Stimulated activated naive CD4-positive, alpha-beta T cell (primary cell): ENCODE results near the gene PGAP3.
"Not testable (repeated sequence)": the region's sequence is repeated elsewhere in the genome, so short reads cannot be mapped to it uniquely, and the experiment has no call there.

ENCODE experiments used
- DNase-seq, 6 experiments: peaks; one replicate each; lab custom pipeline; 2025; lab: John Stamatoyannopoulos, UW

Gene PGAP3, protein sequence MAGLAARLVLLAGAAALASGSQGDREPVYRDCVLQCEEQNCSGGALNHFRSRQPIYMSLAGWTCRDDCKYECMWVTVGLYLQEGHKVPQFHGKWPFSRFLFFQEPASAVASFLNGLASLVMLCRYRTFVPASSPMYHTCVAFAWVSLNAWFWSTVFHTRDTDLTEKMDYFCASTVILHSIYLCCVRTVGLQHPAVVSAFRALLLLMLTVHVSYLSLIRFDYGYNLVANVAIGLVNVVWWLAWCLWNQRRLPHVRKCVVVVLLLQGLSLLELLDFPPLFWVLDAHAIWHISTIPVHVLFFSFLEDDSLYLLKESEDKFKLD

DNA sequence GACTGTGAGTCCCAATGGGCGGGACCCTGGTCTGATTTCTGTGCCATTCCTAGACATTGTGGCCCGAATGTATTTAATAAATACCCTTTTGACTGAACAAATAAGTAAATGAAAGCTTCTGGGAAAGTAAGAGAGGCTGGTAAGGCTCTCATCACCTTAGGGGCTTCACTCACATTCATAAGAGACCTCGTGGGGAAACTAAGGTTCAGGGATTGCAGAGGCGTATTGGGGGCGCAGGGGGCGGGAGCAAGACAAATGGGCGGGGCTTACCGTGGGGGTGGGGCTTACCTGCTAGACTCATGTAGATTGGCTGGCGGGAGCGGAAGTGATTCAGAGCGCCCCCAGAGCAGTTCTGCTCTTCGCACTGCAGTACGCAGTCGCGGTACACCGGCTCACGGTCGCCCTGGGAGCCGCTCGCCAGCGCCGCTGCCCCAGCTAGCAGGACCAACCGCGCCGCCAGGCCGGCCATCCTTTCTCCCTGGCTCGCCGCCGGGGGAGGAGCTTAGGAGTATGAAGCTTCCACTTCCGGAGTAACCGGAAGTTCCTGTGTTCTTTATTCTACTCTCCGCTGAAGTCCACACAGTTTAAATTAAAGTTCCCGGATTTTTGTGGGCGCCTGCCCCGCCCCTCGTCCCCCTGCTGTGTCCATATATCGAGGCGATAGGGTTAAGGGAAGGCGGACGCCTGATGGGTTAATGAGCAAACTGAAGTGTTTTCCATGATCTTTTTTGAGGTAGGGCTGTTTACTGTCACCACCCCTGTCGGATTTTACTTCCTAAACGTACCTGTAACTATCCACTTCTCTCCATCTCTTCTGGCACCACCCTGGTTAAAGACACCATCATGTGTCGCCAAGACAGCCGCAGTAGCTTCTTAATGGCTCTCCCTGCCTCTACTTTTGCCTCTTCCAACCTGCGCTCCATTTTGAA, at the start of gene PGAP3:
TSS of gene PGAP3 (minus strand) at position 512 of the 929 bp plus-strand sequence. CDS start at position 469, 43 bp downstream.
- DNase-seq = peak; percentile 67 to 93 (median 85)

DNA sequence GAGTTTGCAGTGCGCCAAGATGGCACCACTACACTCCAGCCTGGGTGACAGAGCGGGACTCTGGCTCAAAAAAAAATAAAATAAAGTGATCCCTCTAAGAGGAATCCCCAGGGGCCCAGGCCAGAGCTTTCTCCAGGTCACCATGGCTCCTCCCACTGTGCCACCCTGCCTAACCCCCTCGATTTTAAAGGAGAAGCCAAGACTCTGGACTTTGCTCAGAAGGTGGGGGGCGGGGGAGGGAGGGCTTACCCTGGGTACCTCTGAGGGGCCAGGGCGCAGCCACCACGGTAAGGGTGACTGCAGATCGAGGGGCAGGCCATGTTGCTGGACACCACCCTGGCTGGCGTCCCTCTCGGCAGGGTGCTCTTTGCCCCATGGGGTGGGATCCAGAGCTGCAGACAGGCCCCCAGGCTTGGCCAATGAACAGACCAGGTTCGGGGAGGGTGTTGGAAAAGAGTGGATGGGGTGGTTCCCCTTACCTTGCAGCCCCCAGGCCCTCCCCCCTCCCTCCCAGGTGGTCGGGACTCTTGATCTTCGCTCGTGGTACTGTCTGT, 49.4 kb upstream of the PGAP3 start:
- no peak for DNase-seq

DNA sequence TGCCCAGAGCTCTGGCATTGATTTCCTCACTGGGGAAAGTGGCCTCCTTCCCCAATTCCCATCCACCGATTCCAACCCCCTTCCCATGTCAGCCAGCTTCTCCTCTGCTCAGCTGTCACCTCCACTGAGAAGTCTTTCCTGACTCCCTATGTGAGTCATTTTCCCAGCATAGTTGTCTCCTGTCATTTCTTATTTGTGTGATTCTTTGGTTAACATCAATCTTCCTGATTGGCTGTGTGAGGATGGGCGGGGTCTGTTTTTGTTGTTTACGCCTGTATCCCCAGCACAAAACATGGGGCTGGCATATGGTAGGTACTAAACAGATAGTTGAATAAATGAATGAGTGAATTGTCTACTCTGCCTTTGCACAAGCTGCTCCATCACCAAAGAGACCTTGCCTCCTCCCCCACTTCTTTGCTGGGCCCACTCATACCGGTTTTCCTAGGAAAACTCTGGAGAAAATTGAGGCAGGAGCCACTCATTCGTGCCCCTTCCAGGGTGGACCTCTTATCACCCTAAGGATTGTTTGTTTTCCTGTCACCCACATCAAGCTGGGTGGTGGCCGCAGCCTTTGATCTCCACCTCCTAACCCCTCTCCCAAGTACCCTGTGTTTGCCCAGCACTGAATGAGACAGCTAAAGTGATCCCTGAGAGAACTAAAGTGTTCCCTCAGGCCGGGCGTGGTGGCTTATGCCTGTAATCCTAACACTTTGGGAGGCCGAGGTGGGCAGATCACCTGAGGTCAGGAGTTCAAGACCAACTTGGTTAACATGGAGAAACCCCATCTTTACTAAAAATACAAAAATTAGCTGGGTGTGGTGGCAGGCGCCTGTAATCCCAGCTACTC, 48.7 kb upstream of the PGAP3 start:
- no peak for DNase-seq

DNA sequence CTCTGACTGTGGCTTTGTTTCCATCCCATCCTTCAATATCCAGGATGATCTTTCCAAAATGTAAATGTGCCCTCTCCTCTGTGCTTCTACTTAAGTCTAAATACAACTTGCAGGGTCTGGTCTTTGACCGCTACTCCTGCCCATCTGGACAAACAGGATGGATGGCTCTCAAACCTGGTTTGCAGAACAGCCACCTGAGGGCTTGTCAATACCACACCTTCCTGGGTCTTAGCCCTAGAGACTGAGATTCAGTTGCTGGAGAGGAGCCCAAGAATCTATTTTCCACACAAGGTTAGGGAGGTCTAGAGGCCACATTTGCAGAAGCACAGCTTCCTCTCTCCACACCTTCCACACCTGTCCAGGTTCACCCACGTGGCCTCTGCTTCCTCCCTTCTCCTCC, 48.0 kb upstream of the PGAP3 start:
- no peak for DNase-seq

DNA sequence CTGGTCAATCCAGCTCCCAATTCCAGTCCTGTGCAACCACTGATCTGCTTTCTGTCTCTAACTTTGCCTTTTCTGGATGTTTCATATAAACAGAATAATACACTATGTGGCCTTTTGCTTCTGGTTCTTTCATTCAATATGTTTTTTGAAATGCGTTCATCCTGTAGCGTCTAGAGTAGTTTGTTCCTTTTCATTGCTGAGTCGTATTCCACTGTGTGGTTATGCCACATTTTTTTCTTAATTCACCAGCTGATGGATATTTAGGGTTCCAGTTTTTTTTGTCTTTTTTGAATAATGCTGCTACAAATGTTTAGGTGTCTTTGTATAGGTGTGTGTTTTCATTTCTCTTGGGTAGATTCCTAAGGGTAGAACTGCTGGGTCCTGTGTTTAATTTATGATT, 44.7 kb upstream of the PGAP3 start:
- DNase-seq = no peak

DNA sequence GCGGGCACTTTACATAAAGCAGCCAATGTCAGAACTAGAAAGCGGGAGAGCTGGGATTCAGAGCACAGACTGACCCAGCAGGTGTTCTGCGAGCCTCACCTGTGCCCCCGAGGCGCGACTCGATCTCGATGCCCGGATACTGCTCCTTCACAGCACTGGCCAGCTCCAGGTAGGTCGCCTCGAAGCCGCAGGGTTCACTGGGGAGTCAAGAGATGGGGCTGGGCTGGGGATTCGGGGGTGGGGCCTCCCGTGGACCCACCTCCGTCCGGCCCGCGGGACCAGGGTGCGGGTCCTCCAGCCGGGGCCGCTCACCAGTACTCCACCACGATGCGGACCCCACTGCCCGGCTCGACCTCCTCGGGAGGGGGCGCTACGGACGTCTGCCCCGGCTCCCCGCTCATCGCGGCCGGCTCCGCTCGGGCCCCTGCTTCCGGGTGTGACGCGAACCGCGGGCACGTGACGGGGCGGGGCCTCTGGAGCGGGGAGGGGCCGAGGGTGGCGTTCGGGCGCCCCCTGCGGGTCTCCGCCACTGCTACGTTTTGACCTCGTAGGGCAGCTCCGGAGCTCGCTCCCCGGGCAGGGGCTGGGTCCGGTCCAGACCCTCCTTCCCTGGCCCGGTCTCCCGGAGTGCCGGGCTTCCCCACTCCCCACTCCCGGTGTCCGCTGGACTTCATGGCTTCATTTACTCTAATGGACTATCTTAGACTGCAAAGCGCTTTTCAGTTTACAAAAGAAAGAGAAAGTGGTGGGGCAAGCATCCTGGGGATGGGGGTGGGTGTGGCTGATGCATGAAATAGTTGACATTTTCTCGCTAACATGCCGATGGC, 42.5 kb upstream of the PGAP3 start, which contains the start of gene MIEN1:
TSS of gene MIEN1 (minus strand) at position 438 of the 827 bp plus-strand sequence. CDS start at position 401, 37 bp downstream.
- peak; percentile 85 to 97 (median 91) for DNase-seq

DNA sequence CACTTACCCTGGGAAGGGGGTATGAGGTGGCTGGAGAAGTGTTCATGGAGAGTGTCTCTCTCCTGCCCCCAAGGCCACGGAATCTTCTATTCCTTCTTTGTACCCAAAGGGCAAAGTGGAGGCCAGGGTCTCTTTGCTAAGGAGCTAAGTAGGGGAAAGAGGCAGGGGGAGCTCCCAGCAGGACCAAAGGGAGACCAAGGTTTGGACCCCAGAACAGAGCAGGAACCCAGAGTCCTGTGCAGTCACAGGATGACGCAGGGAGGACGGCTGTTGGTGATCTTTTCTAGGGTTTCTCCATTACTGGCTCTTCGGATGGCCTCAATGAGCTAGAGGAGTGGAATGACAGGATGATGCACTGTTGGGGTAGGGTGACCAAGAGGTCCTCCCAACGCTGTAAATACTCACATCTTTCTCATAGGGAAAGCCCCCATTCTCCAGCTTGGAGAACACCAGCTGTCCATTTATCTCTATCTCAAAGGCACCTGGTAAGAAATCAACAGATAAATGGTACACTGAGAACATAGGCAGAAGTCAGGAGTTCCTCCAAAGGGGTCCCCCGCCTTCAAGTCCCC, 41.5 kb upstream of the PGAP3 start:
- DNase-seq = no peak

DNA sequence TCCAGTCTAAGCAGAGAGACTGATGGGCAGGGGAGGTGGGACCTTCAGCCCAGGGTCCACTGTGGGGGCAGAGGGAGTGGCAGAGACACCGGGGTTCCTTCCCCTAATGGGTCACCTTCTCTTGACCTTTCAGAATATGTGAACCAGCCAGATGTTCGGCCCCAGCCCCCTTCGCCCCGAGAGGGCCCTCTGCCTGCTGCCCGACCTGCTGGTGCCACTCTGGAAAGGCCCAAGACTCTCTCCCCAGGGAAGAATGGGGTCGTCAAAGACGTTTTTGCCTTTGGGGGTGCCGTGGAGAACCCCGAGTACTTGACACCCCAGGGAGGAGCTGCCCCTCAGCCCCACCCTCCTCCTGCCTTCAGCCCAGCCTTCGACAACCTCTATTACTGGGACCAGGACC, 39.7 kb upstream of the PGAP3 start:
- DNase-seq = no peak

DNA sequence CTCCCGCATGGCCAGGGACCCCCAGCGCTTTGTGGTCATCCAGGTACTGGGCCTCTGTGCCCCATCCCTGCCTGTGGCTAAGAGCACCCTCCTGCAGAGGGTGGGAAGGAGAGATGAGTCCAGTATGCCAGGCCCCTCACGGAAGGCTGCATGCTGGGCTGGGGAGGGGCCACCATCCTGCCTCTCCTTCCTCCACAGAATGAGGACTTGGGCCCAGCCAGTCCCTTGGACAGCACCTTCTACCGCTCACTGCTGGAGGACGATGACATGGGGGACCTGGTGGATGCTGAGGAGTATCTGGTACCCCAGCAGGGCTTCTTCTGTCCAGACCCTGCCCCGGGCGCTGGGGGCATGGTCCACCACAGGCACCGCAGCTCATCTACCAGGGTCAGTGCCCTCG, 38.8 kb upstream of the PGAP3 start:
- no peak for DNase-seq

DNA sequence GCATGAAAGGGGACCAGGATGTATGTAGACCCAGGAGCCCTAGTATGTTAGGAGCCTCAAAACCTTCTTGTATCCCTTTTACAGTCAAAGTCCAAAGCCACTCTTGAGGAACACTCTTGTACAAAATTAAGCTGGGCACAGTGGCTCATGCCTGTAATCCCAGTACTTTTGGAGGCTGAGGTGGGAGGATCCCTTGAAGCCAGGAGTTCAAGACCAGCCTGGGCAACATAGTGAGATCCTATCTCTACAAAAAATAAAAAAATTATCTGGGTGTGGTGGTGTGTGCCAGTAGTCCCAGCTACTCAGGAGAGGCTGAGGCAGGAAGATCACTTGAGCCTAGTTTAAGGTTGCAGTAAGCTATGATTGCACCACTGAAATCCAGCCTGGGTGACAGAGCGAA, 38.1 kb upstream of the PGAP3 start:
- not testable (repeated sequence) for DNase-seq

DNA sequence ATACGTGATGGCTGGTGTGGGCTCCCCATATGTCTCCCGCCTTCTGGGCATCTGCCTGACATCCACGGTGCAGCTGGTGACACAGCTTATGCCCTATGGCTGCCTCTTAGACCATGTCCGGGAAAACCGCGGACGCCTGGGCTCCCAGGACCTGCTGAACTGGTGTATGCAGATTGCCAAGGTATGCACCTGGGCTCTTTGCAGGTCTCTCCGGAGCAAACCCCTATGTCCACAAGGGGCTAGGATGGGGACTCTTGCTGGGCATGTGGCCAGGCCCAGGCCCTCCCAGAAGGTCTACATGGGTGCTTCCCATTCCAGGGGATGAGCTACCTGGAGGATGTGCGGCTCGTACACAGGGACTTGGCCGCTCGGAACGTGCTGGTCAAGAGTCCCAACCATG, 36.9 kb upstream of the PGAP3 start:
- no peak for DNase-seq

DNA sequence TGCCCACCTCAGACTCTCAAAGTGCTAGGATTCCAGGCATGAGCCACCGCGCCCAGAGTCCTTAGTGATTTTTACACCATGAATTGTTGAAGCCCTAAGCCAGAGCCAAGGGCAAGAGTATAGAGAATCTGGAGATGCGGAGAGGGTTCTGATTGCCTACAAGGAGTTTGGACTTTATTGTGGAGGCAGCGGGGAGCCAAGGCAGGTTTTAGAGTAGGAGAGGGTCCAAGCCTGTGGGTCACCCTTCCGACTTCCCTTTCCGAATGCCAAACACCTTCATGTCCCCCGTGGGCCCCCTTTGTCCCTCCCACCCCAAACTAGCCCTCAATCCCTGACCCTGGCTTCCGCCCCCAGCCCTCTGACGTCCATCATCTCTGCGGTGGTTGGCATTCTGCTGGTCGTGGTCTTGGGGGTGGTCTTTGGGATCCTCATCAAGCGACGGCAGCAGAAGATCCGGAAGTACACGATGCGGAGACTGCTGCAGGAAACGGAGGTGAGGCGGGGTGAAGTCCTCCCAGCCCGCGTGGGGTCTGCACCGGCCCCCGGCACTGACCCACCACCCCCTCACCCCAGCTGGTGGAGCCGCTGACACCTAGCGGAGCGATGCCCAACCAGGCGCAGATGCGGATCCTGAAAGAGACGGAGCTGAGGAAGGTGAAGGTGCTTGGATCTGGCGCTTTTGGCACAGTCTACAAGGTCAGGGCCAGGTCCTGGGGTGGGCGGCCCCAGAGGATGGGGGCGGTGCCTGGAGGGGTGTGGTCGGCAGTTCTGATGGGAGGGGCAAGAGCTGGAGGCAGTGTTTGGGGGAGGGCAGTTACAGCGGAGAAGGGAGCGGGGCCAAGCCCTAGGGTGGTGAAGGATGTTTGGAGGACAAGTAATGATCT, 35.4 kb upstream of the PGAP3 start:
- DNase-seq = no peak

DNA sequence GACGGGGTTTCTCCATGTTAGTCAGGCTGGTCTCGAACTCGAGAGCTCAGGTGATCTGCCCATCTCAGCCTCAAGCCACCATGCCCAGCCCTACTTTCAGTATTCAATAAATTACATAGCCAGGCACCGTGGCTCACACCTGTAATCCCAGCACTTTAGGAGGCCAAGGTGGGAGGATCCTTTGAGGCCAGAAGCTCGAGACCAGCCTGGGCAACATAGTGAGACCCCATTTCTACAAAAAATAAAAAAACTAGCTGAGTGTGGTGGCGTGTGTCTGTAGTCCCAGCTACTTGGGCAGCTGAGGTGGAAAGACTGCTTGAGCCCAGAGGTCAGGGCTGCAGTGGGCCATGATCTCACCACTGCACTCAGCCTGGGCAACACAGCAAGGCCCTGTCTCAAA, 34.2 kb upstream of the PGAP3 start:
- DNase-seq = no peak

DNA sequence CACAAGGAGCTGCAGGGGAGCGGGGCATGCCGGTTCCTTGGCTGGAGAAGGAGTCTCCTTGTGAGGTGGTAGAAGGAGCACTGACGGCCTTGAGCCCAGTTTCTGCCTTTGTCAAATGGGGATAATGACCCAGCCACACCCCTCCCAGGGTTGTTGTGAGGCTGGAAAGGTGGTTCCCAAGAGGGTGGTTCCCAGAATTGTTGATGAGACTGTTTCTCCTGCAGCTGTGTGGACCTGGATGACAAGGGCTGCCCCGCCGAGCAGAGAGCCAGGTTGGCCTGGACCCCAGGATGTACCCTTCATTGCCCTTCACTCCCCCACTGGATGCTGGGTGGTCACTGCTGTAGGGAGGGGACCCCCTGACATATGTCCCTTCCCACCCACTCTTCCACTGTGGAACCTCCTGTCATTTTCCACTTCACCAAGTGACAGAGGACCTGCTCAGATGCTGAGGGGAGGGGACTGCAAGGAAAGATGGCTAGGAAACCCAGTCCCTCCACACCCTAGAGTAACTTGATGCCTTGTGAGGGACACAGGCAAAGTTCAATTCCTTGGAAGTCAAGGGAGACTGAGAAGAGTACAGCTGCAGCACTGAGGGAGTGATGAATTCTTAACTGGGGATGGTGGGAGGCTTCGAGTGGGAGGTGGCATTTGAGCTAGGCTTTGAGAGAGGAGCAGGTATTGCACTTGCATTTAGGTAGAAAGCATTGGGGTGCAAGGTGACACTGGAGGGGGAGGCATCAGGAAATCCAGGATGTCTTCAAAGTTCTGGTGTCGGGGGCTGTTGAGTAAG, 31.9 kb upstream of the PGAP3 start:
- DNase-seq = no peak

DNA sequence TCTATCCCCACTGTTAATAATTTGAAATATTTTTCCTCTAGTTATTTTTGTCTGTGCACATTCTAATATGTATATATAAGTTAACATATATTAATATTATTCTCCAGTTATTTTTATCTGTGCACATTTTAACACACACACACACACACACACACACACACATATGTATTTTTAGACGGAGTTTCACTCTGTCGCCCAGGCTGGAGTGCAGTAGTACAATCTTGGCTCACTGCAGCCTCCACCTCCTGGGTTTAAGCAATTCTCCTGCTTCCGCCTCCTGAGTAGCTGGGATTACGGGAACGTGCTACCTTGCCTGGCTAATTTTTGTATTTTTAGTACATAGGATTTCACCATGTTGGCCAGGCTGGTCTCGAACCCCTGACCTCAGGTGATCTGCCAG, 29.8 kb upstream of the PGAP3 start:
- no peak for DNase-seq

DNA sequence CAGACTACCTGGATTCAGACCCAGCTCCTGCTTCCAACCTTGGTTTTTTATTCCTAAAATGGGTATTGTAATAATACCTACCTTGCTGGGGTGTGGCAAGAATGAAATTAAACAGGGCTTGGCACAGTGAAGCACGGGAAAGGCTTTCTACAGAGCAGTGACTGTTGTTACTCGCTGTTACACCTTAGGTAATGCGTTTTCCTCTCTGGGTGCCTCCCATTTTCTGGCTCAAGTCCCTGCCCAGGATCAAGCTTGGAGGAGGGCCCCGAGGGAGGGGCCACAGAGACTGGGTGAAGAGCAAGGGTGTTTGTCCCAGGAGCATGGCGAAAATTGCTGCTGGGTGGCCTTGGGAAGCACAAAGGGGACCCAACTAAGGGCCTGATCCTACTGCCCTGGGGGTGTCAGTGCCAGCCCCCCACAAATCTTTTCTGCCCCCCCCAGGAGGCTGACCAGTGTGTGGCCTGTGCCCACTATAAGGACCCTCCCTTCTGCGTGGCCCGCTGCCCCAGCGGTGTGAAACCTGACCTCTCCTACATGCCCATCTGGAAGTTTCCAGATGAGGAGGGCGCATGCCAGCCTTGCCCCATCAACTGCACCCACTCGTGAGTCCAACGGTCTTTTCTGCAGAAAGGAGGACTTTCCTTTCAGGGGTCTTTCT, 29.2 kb upstream of the PGAP3 start:
- DNase-seq = no peak

DNA sequence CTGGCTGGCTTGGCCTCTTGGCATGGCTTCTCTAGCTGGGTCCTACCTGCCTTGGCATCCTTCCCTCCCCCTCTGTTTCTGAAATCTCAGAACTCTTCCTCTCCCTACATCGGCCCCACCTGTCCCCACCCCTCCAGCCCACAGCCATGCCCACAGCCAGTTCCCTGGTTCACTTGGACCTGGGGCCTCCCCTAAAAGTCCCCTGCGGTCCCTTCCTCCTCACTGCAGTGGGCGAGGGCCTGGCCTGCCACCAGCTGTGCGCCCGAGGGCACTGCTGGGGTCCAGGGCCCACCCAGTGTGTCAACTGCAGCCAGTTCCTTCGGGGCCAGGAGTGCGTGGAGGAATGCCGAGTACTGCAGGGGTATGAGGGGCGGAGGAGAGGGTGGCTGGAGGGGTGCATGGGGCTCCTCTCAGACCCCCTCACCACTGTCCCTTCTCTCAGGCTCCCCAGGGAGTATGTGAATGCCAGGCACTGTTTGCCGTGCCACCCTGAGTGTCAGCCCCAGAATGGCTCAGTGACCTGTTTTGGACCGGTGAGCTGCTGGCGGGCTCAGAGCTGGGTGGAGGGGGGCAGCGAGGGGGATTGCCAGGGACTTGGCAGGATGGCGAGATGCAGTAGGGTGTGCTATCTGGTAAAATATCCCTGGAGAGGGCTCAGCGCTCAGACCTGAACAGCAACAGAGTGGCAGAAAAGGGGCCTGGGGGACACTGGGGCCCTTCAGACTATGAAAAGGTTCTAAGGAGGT, 28.4 kb upstream of the PGAP3 start:
- no peak for DNase-seq
